ENCODE results near the gene CD68. TPM values are rescaled to one million over a fixed set of nuclear protein-coding genes. Genes with fewer than 3 reads are reported as not detected.

Gene CD68
- total RNA-seq, 2 experiments from 2014 or later: 0.44 to 0.54 TPM

GRCh38 chr17:7572338-7572587 lies 7.2 kb upstream of the CD68 start:
- no peak for DNase-seq (ENCODE audit: low spot score)
- POLR2A ChIA-PET: interaction anchor here (1.0 kb wide), 1 partner anchor 11 kb away, joined by 3 read pairs; the partner anchor contains the start of gene MPDU1
- H2AFZ ChIP-seq (ENCODE audit: low read length): no peak overlapping the region
- peaks cover 33% of the 10 kb centered on the region for H4K20me1 ChIP-seq (ENCODE audit: insufficient read depth, low read length)
- H3K9me2 ChIP-seq (ENCODE audit: insufficient read depth, low read length): no peaks in the 10 kb centered on the region
- no TSS peak for BruUV-seq (replicated peaks)
- H3K4me3 ChIP-seq (ENCODE audit: low read depth, low read length, poor library complexity, severe bottlenecking): peak overlapping the region; percentile 99
- peak overlapping the region; percentile 97 for H3K4me2 ChIP-seq (ENCODE audit: low read length)
- CTCF ChIA-PET (ENCODE audit: unreplicated experiment): no interaction called here
- peaks cover 88% of the 10 kb centered on the region for H3K36me3 ChIP-seq (ENCODE audit: insufficient read depth, low read length)
- TF ChIP-seq, protein P1, sequence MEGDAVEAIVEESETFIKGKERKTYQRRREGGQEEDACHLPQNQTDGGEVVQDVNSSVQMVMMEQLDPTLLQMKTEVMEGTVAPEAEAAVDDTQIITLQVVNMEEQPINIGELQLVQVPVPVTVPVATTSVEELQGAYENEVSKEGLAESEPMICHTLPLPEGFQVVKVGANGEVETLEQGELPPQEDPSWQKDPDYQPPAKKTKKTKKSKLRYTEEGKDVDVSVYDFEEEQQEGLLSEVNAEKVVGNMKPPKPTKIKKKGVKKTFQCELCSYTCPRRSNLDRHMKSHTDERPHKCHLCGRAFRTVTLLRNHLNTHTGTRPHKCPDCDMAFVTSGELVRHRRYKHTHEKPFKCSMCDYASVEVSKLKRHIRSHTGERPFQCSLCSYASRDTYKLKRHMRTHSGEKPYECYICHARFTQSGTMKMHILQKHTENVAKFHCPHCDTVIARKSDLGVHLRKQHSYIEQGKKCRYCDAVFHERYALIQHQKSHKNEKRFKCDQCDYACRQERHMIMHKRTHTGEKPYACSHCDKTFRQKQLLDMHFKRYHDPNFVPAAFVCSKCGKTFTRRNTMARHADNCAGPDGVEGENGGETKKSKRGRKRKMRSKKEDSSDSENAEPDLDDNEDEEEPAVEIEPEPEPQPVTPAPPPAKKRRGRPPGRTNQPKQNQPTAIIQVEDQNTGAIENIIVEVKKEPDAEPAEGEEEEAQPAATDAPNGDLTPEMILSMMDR (conservative IDR thresholded peaks at IDR 0.05; ENCODE audit: low read length): no peak
- peak overlapping the region; percentile 60 for H3K27ac ChIP-seq (ENCODE audit: low read depth, low read length, poor library complexity, severe bottlenecking)
- peaks cover 44% of the 10 kb centered on the region for H3K4me1 ChIP-seq (ENCODE audit: insufficient read depth, low read length, poor library complexity, severe bottlenecking)
- intact Hi-C loops (cut with micrococcal nuclease; ENCODE audit: unreplicated experiment): loop anchor here (1.0 to 5.0 kb wide), 4 partner anchors 11 to 330 kb away; partner anchors contain the start of genes GABARAP, SENP3, TP53 and WRAP53
- H3K79me2 ChIP-seq (ENCODE audit: insufficient read depth, low read depth, low read length): peaks cover 46% of the 10 kb centered on the region
- no peaks in the 10 kb centered on the region for H3K9me3 ChIP-seq (ENCODE audit: low read length)

- POLR2A ChIA-PET: interaction anchor here (1.0 kb wide), 1 partner anchor 11 kb away, joined by 3 read pairs; the partner anchor contains the start of gene MPDU1
- Histone ChIP-seq H3K4me3 (ENCODE audit: low read depth, low read length, poor library complexity, severe bottlenecking) (peak overlapping the region; percentile 99), H4K20me1 (ENCODE audit: insufficient read depth, low read length) (peaks cover 33% of the 10 kb centered on the region), H3K36me3 (ENCODE audit: insufficient read depth, low read length) (peaks cover 88% of the 10 kb centered on the region), H2AFZ (ENCODE audit: low read length) (no peak overlapping the region), H3K79me2 (ENCODE audit: insufficient read depth, low read depth, low read length) (peaks cover 46% of the 10 kb centered on the region), H3K9me2 (ENCODE audit: insufficient read depth, low read length) (no peaks in the 10 kb centered on the region), H3K27ac (ENCODE audit: low read depth, low read length, poor library complexity, severe bottlenecking) (peak overlapping the region; percentile 94), H3K9me3 (ENCODE audit: low read length) (no peaks in the 10 kb centered on the region), H3K4me2 (ENCODE audit: low read length) (peak overlapping the region; percentile 88), H3K4me1 (ENCODE audit: insufficient read depth, low read length, poor library complexity, severe bottlenecking) (peaks cover 49% of the 10 kb centered on the region)
- TF ChIP-seq EZH2phosphoT487 (IDR thresholded peaks at IDR 0.05; ENCODE audit: borderline replicate concordance, low read depth, low read length): no peak
- TF ChIP-seq, protein P1 (conservative IDR thresholded peaks at IDR 0.05; ENCODE audit: low read length): no peak
- CTCF ChIA-PET (ENCODE audit: unreplicated experiment): no interaction called here
- DNase-seq (ENCODE audit: low spot score): peak; percentile 99
- no TSS peak for BruUV-seq (replicated peaks)
- intact Hi-C loops (cut with micrococcal nuclease; ENCODE audit: unreplicated experiment): loop anchor here (1.0 to 5.0 kb wide), 5 partner anchors 11 to 330 kb away; partner anchors contain the start of genes FXR2, GABARAP, SENP3 and TP53
These were observed 6.7 kb upstream of the CD68 start for GRCh38 chr17:7572588-7573323.

All from OCI-LY7 (cell line).